ENCODE results near the gene PRR5.

GRCh38 chr22:44727709-44728108, 25.7 kb downstream of the PRR5 start:
- TF ChIP-seq JUND (IDR thresholded peaks at IDR 0.05) (no peak), GABPA (IDR thresholded peaks at IDR 0.05 in 1 of 2, conservative IDR thresholded peaks at IDR 0.05 in 1 of 2) (no peak), RXRA (IDR thresholded peaks at IDR 0.05) (no peak), EGR1 (IDR thresholded peaks at IDR 0.05; ENCODE audit: low read depth in 2 of 2) (no peak), REST (IDR thresholded peaks at IDR 0.05) (no peak), RAD21 (IDR thresholded peaks at IDR 0.05) (no peak), YY1 (IDR thresholded peaks at IDR 0.05) (no peak), SP1 (IDR thresholded peaks at IDR 0.05) (no peak)
- TF ChIP-seq, protein P1, sequence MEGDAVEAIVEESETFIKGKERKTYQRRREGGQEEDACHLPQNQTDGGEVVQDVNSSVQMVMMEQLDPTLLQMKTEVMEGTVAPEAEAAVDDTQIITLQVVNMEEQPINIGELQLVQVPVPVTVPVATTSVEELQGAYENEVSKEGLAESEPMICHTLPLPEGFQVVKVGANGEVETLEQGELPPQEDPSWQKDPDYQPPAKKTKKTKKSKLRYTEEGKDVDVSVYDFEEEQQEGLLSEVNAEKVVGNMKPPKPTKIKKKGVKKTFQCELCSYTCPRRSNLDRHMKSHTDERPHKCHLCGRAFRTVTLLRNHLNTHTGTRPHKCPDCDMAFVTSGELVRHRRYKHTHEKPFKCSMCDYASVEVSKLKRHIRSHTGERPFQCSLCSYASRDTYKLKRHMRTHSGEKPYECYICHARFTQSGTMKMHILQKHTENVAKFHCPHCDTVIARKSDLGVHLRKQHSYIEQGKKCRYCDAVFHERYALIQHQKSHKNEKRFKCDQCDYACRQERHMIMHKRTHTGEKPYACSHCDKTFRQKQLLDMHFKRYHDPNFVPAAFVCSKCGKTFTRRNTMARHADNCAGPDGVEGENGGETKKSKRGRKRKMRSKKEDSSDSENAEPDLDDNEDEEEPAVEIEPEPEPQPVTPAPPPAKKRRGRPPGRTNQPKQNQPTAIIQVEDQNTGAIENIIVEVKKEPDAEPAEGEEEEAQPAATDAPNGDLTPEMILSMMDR (IDR thresholded peaks at IDR 0.05; ENCODE audit: low read depth, low read length, missing input control): no peak
- TF ChIP-seq, protein P2, sequence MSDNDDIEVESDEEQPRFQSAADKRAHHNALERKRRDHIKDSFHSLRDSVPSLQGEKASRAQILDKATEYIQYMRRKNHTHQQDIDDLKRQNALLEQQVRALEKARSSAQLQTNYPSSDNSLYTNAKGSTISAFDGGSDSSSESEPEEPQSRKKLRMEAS (IDR thresholded peaks at IDR 0.05): no peak
- TF ChIP-seq, protein P3, sequence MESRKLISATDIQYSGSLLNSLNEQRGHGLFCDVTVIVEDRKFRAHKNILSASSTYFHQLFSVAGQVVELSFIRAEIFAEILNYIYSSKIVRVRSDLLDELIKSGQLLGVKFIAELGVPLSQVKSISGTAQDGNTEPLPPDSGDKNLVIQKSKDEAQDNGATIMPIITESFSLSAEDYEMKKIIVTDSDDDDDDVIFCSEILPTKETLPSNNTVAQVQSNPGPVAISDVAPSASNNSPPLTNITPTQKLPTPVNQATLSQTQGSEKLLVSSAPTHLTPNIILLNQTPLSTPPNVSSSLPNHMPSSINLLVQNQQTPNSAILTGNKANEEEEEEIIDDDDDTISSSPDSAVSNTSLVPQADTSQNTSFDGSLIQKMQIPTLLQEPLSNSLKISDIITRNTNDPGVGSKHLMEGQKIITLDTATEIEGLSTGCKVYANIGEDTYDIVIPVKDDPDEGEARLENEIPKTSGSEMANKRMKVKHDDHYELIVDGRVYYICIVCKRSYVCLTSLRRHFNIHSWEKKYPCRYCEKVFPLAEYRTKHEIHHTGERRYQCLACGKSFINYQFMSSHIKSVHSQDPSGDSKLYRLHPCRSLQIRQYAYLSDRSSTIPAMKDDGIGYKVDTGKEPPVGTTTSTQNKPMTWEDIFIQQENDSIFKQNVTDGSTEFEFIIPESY (IDR thresholded peaks at IDR 0.05): no peak
